ENCODE data around the gene PDE4D.

DNA sequence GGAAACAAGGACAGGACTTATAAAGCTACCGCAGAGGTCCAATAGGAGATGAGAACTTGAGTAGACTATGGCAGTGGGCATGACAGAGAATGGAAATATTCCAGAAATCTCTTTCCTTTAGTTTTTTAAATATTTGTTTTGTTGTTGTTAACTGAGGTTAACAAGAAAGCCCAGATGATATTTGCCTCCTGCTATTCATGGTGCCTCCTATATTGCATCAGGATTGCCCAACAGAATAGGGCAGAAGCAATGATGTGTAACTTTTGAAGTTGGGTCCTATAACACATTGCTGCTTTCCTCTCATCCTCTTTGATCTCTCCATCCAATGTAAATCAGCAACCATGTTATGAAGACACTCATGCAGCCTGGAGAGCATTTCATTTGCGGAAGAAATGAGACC lies 42.8 kb downstream of the PDE4D start:
- TF ChIP-seq CTCF (IDR thresholded peaks at IDR 0.05) (no peak), POLR2A (IDR thresholded peaks at IDR 0.05) (no peak)
